Measurements from ENCODE around the gene KRI1.
"Not testable (repeated sequence)": the region's sequence is repeated elsewhere in the genome, so short reads cannot be mapped to it uniquely, and the experiment has no call there.

Gene KRI1

DNA sequence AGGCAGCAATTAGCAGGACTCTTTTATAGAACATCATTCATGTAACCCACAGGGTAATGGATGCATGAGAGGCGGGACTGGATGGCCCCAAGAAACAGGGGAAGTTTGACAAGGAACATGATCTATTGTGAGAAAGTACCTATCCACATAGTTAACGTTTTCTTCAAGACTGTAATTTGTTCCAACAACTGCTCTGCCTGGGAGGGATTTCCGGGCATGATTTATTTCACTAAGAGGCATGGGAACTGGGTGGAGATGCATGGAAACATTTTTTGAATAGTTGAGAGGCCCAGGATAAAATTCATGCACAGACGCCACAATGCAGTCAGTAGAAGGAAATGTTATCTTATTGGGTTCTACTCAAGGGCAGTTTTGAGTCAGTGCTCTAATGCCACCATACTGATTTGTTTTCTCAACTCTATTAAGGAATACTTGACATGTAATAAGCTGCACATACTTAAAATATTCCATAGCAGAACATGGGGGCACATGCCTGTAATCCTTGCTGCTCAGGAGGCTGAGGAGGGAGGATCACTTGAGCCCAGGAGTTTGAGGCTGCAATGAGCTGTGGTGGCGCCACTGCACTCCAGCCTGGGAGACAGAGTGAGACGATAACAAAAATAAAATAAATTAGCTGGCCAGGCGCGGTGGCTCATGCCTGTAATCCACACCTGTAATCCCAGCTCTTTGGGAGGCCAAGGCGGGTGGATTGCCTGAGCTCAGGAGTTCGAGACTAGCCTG is 32.0 kb downstream of the KRI1 start:
- no peak for DNase-seq (ENCODE audit: low spot score)
- in situ Hi-C loops (cut with MboI; ENCODE audit: low pct_unique_long_range_greater_than_20kb, low sequenced_read_pairs, unreplicated experiment): no loop called here
- TF ChIP-seq, protein P1, sequence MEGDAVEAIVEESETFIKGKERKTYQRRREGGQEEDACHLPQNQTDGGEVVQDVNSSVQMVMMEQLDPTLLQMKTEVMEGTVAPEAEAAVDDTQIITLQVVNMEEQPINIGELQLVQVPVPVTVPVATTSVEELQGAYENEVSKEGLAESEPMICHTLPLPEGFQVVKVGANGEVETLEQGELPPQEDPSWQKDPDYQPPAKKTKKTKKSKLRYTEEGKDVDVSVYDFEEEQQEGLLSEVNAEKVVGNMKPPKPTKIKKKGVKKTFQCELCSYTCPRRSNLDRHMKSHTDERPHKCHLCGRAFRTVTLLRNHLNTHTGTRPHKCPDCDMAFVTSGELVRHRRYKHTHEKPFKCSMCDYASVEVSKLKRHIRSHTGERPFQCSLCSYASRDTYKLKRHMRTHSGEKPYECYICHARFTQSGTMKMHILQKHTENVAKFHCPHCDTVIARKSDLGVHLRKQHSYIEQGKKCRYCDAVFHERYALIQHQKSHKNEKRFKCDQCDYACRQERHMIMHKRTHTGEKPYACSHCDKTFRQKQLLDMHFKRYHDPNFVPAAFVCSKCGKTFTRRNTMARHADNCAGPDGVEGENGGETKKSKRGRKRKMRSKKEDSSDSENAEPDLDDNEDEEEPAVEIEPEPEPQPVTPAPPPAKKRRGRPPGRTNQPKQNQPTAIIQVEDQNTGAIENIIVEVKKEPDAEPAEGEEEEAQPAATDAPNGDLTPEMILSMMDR (IDR thresholded peaks at IDR 0.05; ENCODE audit: extremely low read depth, insufficient read depth, missing control alignments): no peak

DNA sequence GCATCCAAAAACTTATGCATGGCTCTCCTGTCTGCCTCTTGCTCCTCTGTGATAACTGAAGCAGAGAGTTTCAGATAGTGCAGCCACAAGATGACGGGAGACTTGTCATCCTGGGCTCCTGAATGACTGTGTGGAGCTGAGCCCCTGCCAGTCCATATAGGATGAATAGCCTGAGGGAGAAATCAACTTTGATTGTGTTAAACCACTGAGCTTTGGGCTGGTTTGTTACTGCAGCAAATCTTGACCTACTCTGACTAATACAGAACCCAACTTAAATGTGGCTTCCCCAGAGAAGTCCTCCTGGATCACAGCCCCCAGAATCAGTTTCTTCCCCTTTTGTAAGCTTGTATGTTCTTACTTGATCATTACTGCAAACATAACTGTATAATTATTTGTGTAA is 33.4 kb downstream of the KRI1 start:
- TF ChIP-seq, protein P1 (IDR thresholded peaks at IDR 0.05; ENCODE audit: extremely low read depth, insufficient read depth, missing control alignments): no peak
- in situ Hi-C loops (cut with MboI; ENCODE audit: low pct_unique_long_range_greater_than_20kb, low sequenced_read_pairs, unreplicated experiment): no loop called here
- no peak for DNase-seq (ENCODE audit: low spot score)

DNA sequence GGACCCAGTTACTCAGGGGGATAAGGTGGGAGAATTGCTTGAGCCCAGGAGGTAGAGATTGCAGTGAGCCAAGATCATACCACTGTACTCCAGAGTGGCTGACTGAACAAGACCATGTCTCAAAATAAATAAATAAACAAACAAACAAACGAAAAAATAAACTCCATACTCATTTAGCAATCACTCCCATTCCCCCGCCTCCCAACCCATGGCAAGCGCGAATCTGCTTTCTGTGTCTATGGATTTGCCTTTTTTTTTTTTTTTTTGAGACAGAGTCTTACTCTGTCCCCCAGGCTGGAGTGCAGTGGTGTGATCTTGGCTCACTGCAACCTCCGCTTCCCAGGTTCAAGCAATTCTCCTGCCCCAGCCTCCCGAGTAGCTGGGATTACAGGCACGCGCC is 38.9 kb downstream of the KRI1 start:
- in situ Hi-C loops (cut with MboI; ENCODE audit: low pct_unique_long_range_greater_than_20kb, low sequenced_read_pairs, unreplicated experiment); DNase-seq (ENCODE audit: low spot score): not testable (repeated sequence)

DNA sequence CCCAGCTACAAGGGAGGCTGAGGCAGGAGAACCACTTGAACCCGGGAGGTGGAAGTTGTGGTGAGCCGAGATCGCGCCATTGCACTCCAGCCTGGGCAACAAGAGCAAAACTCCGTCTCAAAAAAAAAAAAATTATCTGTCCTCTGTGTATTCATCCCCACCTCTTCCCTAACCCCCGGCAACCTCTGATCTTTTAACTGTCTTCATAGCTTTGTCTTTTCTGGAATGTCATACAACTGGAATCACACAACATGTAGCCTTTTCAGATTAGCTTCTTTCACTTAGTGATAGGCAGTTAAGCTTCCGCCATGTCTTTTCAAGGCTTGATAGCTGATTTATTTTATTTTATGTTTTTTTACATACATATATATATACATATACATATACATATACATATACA is 40.2 kb downstream of the KRI1 start:
- TF ChIP-seq, protein P1 (IDR thresholded peaks at IDR 0.05; ENCODE audit: extremely low read depth, insufficient read depth, missing control alignments): no peak
- in situ Hi-C loops (cut with MboI; ENCODE audit: low pct_unique_long_range_greater_than_20kb, low sequenced_read_pairs, unreplicated experiment): no loop called here
- no peak for DNase-seq (ENCODE audit: low spot score)

DNA sequence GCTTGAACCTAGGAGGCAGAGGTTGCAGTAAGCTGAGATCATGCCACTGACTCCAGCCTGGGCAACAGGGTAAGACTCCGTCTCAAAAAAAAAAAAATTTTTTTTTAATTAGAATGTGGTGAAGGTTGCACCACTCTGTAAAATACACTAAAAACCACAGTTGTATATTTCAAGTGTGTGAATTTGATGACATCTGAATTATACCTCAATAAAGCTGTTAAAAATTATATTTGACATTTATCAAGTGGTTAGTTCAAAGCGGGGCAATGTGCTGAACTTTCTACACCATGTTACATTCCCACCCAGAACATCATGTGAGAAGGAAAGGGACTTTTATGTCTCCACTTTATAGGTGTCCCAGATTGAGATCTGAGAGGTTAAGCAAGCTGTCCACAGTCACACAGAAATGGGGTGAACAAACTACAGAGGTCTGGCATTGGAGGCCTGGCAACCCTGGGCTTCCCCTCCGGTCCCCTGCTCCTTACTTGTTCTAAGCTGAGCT is 42.6 kb downstream of the KRI1 start:
- TF ChIP-seq, protein P1 (IDR thresholded peaks at IDR 0.05; ENCODE audit: extremely low read depth, insufficient read depth, missing control alignments): no peak
- in situ Hi-C loops (cut with MboI; ENCODE audit: low pct_unique_long_range_greater_than_20kb, low sequenced_read_pairs, unreplicated experiment): no loop called here
- no peak for DNase-seq (ENCODE audit: low spot score)

DNA sequence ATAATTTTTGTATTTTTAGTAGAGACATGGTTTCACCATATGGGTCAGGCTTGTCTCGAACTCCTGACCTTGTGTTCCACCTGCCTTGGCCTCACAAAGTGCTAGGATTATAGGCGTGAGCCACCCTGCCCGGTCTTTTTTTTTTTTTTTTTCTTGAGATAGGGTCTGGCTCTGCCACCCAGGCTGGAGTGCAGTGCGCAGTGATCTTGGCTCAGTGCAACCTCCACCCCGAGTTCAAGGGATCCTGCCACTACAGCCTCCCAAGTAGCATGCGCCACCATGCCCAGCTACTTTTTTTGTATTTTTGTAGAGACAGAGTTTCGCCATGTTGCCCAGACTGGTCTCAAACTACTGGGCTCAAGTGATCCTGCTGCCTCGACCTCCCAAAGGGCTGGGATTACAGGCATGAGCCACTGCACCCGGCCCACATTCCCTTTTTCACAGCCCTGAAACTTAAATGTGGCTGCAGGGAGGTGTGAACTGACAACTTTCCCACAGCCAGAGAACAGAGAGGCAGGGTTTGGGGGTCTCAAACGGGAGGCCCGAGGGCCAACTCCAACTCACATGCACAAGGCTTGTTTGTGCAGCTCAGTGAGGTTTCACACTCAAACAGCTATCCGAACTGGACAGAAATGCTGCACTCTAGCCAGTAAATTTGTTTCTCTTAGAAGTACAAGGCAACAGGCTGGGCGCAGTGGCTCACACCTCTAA is 44.2 kb downstream of the KRI1 start:
- TF ChIP-seq, protein P1 (IDR thresholded peaks at IDR 0.05; ENCODE audit: extremely low read depth, insufficient read depth, missing control alignments): no peak
- in situ Hi-C loops (cut with MboI; ENCODE audit: low pct_unique_long_range_greater_than_20kb, low sequenced_read_pairs, unreplicated experiment): no loop called here

More for the DNA sequence above, 44.2 kb downstream of the KRI1 start:
- no peak for DNase-seq (ENCODE audit: low spot score)
